CMK (cell line): Measurements from ENCODE around the gene PSMB8.
"Not testable (repeated sequence)": the region's sequence is repeated elsewhere in the genome, so short reads cannot be mapped to it uniquely, and the experiment has no call there.

Source experiments
- DNase-seq: peaks from one replicate; pipeline ENCODE4 v3.0.0-alpha.2; 2010; ENCODE audit warnings: low read depth

The PSMB8 gene

GRCh38 chr6:32836873-32837272, 7.0 kb downstream of the PSMB8 start:
- DNase-seq, result no peak

- no peak for DNase-seq
Measured at GRCh38 chr6:32835167-32835893, 8.5 kb downstream of the PSMB8 start.

- DNase-seq, result no peak
Measured at GRCh38 chr6:32833664-32834063, 10.2 kb downstream of the PSMB8 start.

- DNase-seq, result no peak
Measured at GRCh38 chr6:32832535-32832934, 11.3 kb downstream of the PSMB8 start.

GRCh38 chr6:32830936-32831335, 12.9 kb downstream of the PSMB8 start:
- DNase-seq, result no peak

- no peak for DNase-seq
Measured at GRCh38 chr6:32830017-32830416, 13.8 kb downstream of the PSMB8 start.

- no peak for DNase-seq
Measured at GRCh38 chr6:32829495-32829894, 14.4 kb downstream of the PSMB8 start.

GRCh38 chr6:32827025-32827424, 16.8 kb downstream of the PSMB8 start:
- no peak for DNase-seq

GRCh38 chr6:32825966-32826365, 17.9 kb downstream of the PSMB8 start:
- no peak for DNase-seq

GRCh38 chr6:32819729-32820128, 24.1 kb downstream of the PSMB8 start:
- DNase-seq, result no peak

GRCh38 chr6:32818867-32819266, 25.0 kb downstream of the PSMB8 start:
- no peak for DNase-seq

GRCh38 chr6:32816746-32817204, 27.1 kb downstream of the PSMB8 start, which contains the start of gene HLA-DOB:
TSS of gene HLA-DOB (minus strand) at chr6:32817002. CDS start at chr6:32816951, 51 bp downstream.
- no peak for DNase-seq

- DNase-seq, result no peak
Measured at GRCh38 chr6:32815996-32816395, 27.9 kb downstream of the PSMB8 start.

- DNase-seq, result no peak
Measured at GRCh38 chr6:32815115-32815514, 28.7 kb downstream of the PSMB8 start.

- DNase-seq, result no peak
Measured at GRCh38 chr6:32814145-32814544, 29.7 kb downstream of the PSMB8 start.

- no peak for DNase-seq
Measured at GRCh38 chr6:32809171-32809570, 34.7 kb downstream of the PSMB8 start.

GRCh38 chr6:32807020-32807580, 36.7 kb downstream of the PSMB8 start:
- DNase-seq, result no peak

- DNase-seq, result not testable (repeated sequence)
Measured at GRCh38 chr6:32805404-32805803, 38.4 kb downstream of the PSMB8 start.

- DNase-seq, result no peak
Measured at GRCh38 chr6:32803416-32803815, 40.4 kb downstream of the PSMB8 start.

- DNase-seq, result no peak
Measured at GRCh38 chr6:32799740-32800139, 44.1 kb downstream of the PSMB8 start.

GRCh38 chr6:32799168-32799567, 44.7 kb downstream of the PSMB8 start:
- DNase-seq, result peak; percentile 9

- DNase-seq, result peak; percentile 37
Measured at GRCh38 chr6:32796848-32797776, 46.7 kb downstream of the PSMB8 start.

- no peak for DNase-seq
Measured at GRCh38 chr6:32794510-32794909, 49.3 kb downstream of the PSMB8 start.
